HepG2 (cell line): ENCODE measurements around the gene MED9. TPM values are rescaled to one million over a fixed set of nuclear protein-coding genes. Genes with fewer than 3 reads are reported as not detected.
A peak's percentile ranks its signal among the peaks of the same experiment; 100 is the strongest.

Source experiments
- BCL6 ChIP-seq: IDR thresholded peaks from 2 replicates; pipeline ENCODE4 v1.6.1; 2016; ENCODE audit warnings: missing genetic modification reagents, missing compliant biosample characterization
- ETV5 ChIP-seq: IDR thresholded peaks from 2 replicates; pipeline ENCODE4 v1.6.1; 2018; ENCODE audit warnings: missing biosample characterization, missing genetic modification reagents, inconsistent platforms, borderline replicate concordance
- HDAC1 ChIP-seq: sonication (generic); formaldehyde crosslinking; IDR thresholded peaks from 2 replicates; pipeline ENCODE4 v1.5.1; 2020; ENCODE audit warnings: mild to moderate bottlenecking, missing genetic modification reagents
- HNRNPUL1 ChIP-seq: fragments of 200-400 bp; formaldehyde crosslinking; IDR thresholded peaks from 2 replicates; pipeline ENCODE4 v1.6.1; 2017; ENCODE audit warnings: low read depth, mild to moderate bottlenecking, low read length, moderate library complexity
- JUND ChIP-seq: sonication (generic); formaldehyde crosslinking; IDR thresholded peaks from 2 replicates; pipeline ENCODE4 v1.8.0; 2022; ENCODE audit warnings: mild to moderate bottlenecking, missing genetic modification reagents
- NFKB2 ChIP-seq: sonication (generic); formaldehyde crosslinking; IDR thresholded peaks from 2 replicates; pipeline ENCODE4 v1.4.0; 2020; ENCODE audit warnings: missing genetic modification reagents, borderline replicate concordance
- PAF1 ChIP-seq: IDR thresholded peaks from 2 replicates; pipeline ENCODE4 v1.6.1; 2016; ENCODE audit warnings: missing genetic modification reagents, missing compliant biosample characterization
- U2AF1 ChIP-seq: fragments of 200-400 bp; formaldehyde crosslinking; optimal IDR thresholded peaks from 2 replicates; pipeline ENCODE3; 2017; ENCODE audit warnings: mild to moderate bottlenecking, low read depth, low read length
- ZNF33A ChIP-seq: sonication (generic); formaldehyde crosslinking; IDR thresholded peaks from 2 replicates; pipeline ENCODE4 v1.5.1; 2020; ENCODE audit warnings: missing genetic modification reagents, mild to moderate bottlenecking, moderate library complexity, borderline replicate concordance
- ZNF34 ChIP-seq: sonication (generic); formaldehyde crosslinking; IDR thresholded peaks from 2 replicates; pipeline ENCODE4 v1.4.0; 2020; ENCODE audit warnings: mild to moderate bottlenecking, missing genetic modification reagents, borderline replicate concordance
- ZNF451 ChIP-seq: sonication (generic); formaldehyde crosslinking; IDR thresholded peaks from 2 replicates; pipeline ENCODE4 v1.5.0; 2020; ENCODE audit warnings: mild to moderate bottlenecking, missing genetic modification reagents
- ZNF460 ChIP-seq: sonication (generic); formaldehyde crosslinking; IDR thresholded peaks from 2 replicates; pipeline ENCODE4 v1.5.1; 2020; ENCODE audit warnings: missing genetic modification reagents, mild to moderate bottlenecking, borderline replicate concordance
- ZNF7 ChIP-seq: IDR thresholded peaks from 2 replicates; pipeline ENCODE4 v1.6.1; 2016; ENCODE audit warnings: missing biosample characterization, missing genetic modification reagents
- polyA plus RNA-seq, 8 experiments: library from polyadenylated mRNA; depleted of rRNA in 3 of 8; stranded (reverse) in 7 of 8; unstranded in 1 of 8; fragments of >200 nt; fragmentation: Illumina TruSeq in 4 of 8; extraction: Trizol in 4 of 8; gene quantifications; 2 replicates each; pipeline versions ENCODE4 v1.2.1 to v1.2.3, GENCODE V29; 2011 to 2016; ENCODE audit warnings: low read depth in 4 of 8, missing spikeins in 1 of 8, mixed read lengths in 1 of 8; ENCODE audit not compliant: insufficient read depth in 1 of 8
- total RNA-seq, 5 experiments: library from RNA; depleted of rRNA; stranded (reverse); fragments of >200 nt; fragmentation: Illumina TruSeq; extraction: Trizol; gene quantifications; 2 replicates each; pipeline ENCODE4 v1.2.3, GENCODE V29; 2016; ENCODE audit warnings: low read depth in 1 of 5
- TF ChIP-seq, protein P1 (sequence below): conservative IDR thresholded peaks from 2 replicates; pipeline ENCODE4 v1.6.1; 2018; ENCODE audit warnings: missing genetic modification reagents
- TF ChIP-seq, protein P2 (sequence below): sonication (generic); formaldehyde crosslinking; IDR thresholded peaks from 2 replicates; pipeline ENCODE4 v1.8.0; 2022; ENCODE audit warnings: mild to moderate bottlenecking, missing genetic modification reagents, moderate library complexity
- TF ChIP-seq, protein P3 (sequence below): sonication (generic); formaldehyde crosslinking; IDR thresholded peaks from 2 replicates; pipeline ENCODE4 v1.8.1; 2023; ENCODE audit warnings: mild to moderate bottlenecking, missing genetic modification reagents, borderline replicate concordance
- TF ChIP-seq, protein P4 (sequence below): sonication (generic); formaldehyde crosslinking; conservative IDR thresholded peaks from 2 replicates; pipeline ENCODE4 v1.5.0; 2020; ENCODE audit warnings: missing genetic modification reagents
- TF ChIP-seq, protein P5 (sequence below): sonication (generic); formaldehyde crosslinking; IDR thresholded peaks from 2 replicates; pipeline ENCODE4 v1.4.0; 2020; ENCODE audit warnings: mild to moderate bottlenecking, missing genetic modification reagents
- TF ChIP-seq, protein P6 (sequence below): sonication (generic); formaldehyde crosslinking; IDR thresholded peaks from 2 replicates; pipeline ENCODE4 v1.5.1; 2020; ENCODE audit warnings: mild to moderate bottlenecking, missing genetic modification reagents
- TF ChIP-seq, protein P7 (sequence below): sonication (generic); formaldehyde crosslinking; IDR thresholded peaks from 2 replicates; pipeline ENCODE4 v1.4.0; 2020; ENCODE audit warnings: missing genetic modification reagents

Gene MED9
- total and polyA plus RNA-seq, 2 of the 13 experiments (the other 11 are each of a cell fraction or from before 2014, with no cell fraction given) = 11.9 to 15.1 TPM

DNA sequence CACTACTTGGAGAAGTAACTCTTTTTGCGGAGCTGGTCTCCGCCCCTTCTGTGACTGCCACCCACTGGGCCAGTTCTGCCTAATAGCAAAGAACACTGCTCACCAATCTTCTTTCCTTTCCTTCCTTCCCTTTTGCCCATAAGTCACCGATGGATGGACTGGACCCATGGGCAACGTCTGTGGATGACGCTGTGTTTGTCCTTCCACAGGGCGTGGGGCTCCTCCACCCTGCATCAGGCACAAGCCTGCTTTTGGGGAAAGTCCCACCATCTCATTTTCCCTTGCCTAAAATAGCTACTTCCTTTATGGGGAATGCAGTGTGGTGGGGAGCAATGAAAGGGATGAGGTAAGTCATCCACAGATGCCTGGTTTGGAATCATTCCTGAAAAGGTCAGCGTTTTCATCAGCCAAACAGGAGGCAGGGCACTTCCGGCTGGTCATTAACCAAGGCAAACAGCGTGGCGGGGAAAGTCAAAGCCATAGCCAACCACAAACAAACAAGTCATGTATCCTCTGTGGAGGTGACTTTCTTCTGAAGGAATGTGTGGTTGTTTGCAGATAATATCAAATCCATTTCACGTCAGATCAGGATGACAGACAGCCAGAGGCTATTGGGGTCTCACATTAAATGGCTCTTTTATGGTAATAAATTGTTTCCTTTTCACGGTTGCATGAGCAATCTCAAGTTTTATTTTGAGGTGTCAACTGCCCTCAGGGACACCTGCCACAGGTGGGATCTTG lies 30.7 kb upstream of the MED9 start (continued):
- TF ChIP-seq, protein P1, sequence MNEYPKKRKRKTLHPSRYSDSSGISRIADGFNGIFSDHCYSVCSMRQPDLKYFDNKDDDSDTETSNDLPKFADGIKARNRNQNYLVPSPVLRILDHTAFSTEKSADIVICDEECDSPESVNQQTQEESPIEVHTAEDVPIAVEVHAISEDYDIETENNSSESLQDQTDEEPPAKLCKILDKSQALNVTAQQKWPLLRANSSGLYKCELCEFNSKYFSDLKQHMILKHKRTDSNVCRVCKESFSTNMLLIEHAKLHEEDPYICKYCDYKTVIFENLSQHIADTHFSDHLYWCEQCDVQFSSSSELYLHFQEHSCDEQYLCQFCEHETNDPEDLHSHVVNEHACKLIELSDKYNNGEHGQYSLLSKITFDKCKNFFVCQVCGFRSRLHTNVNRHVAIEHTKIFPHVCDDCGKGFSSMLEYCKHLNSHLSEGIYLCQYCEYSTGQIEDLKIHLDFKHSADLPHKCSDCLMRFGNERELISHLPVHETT (CRISPR knock-in tag) = no peak
- TF ChIP-seq, protein P2, sequence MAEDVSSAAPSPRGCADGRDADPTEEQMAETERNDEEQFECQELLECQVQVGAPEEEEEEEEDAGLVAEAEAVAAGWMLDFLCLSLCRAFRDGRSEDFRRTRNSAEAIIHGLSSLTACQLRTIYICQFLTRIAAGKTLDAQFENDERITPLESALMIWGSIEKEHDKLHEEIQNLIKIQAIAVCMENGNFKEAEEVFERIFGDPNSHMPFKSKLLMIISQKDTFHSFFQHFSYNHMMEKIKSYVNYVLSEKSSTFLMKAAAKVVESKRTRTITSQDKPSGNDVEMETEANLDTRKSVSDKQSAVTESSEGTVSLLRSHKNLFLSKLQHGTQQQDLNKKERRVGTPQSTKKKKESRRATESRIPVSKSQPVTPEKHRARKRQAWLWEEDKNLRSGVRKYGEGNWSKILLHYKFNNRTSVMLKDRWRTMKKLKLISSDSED = no peak
- TF ChIP-seq, protein P3, sequence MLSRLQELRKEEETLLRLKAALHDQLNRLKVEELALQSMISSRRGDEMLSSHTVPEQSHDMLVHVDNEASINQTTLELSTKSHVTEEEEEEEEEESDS (CRISPR knock-in tag) = no peak
- TF ChIP-seq, protein P4, sequence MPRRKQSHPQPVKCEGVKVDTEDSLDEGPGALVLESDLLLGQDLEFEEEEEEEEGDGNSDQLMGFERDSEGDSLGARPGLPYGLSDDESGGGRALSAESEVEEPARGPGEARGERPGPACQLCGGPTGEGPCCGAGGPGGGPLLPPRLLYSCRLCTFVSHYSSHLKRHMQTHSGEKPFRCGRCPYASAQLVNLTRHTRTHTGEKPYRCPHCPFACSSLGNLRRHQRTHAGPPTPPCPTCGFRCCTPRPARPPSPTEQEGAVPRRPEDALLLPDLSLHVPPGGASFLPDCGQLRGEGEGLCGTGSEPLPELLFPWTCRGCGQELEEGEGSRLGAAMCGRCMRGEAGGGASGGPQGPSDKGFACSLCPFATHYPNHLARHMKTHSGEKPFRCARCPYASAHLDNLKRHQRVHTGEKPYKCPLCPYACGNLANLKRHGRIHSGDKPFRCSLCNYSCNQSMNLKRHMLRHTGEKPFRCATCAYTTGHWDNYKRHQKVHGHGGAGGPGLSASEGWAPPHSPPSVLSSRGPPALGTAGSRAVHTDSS (CRISPR knock-in tag) = no peak
- TF ChIP-seq ZNF7 = no peak
- no peak for TF ChIP-seq U2AF1
- no peak for TF ChIP-seq ZNF451 (CRISPR knock-in tag)
- no peak for TF ChIP-seq ZNF33A
- TF ChIP-seq ZNF460 (CRISPR knock-in tag) = no peak
- TF ChIP-seq, protein P5, sequence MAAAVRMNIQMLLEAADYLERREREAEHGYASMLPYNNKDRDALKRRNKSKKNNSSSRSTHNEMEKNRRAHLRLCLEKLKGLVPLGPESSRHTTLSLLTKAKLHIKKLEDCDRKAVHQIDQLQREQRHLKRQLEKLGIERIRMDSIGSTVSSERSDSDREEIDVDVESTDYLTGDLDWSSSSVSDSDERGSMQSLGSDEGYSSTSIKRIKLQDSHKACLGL (CRISPR knock-in tag) = no peak
- TF ChIP-seq, protein P6, sequence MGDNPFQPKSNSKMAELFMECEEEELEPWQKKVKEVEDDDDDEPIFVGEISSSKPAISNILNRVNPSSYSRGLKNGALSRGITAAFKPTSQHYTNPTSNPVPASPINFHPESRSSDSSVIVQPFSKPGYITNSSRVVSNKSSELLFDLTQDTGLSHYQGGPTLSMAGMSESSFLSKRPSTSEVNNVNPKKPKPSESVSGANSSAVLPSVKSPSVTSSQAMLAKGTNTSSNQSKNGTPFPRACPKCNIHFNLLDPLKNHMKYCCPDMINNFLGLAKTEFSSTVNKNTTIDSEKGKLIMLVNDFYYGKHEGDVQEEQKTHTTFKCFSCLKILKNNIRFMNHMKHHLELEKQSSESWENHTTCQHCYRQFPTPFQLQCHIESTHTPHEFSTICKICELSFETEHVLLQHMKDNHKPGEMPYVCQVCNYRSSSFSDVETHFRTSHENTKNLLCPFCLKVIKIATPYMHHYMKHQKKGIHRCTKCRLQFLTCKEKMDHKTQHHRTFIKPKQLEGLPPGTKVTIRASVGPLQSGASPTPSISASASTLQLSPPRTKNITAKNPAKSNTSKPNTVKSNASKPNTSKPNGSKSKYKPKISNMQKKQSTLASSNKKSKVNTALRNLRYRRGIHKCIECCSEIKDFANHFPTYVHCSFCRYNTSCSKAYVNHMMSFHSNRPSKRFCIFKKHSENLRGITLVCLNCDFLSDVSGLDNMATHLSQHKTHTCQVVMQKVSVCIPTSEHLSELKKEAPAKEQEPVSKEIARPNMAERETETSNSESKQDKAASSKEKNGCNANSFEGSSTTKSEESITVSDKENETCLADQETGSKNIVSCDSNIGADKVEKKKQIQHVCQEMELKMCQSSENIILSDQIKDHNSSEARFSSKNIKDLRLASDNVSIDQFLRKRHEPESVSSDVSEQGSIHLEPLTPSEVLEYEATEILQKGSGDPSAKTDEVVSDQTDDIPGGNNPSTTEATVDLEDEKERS = no peak
- TF ChIP-seq BCL6 (CRISPR knock-in tag) = peak; percentile 99
- TF ChIP-seq PAF1 (CRISPR knock-in tag) = no peak
- peak; percentile 100 for TF ChIP-seq ETV5 (CRISPR knock-in tag)
- TF ChIP-seq HNRNPUL1 = no peak
- TF ChIP-seq, protein P7, sequence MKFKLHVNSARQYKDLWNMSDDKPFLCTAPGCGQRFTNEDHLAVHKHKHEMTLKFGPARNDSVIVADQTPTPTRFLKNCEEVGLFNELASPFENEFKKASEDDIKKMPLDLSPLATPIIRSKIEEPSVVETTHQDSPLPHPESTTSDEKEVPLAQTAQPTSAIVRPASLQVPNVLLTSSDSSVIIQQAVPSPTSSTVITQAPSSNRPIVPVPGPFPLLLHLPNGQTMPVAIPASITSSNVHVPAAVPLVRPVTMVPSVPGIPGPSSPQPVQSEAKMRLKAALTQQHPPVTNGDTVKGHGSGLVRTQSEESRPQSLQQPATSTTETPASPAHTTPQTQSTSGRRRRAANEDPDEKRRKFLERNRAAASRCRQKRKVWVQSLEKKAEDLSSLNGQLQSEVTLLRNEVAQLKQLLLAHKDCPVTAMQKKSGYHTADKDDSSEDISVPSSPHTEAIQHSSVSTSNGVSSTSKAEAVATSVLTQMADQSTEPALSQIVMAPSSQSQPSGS (CRISPR knock-in tag) = peak; percentile 96
- peak; percentile 91 for TF ChIP-seq JUND (CRISPR knock-in tag)
- no peak for TF ChIP-seq NFKB2 (CRISPR knock-in tag)
- no peak for TF ChIP-seq ZNF34 (CRISPR knock-in tag)
- TF ChIP-seq HDAC1 (CRISPR knock-in tag) = peak; percentile 76
